Activated T-cell treated with anti-CD3 and anti-CD28 coated beads, Interleukin-2, amount 50 U/mL, for 72 hours (primary cell): ENCODE results near the gene MOCS1. TPM values are rescaled to one million over a fixed set of nuclear protein-coding genes. Genes with fewer than 3 reads are reported as not detected.
A peak's percentile ranks its signal among the peaks of the same experiment; 100 is the strongest.
"Not testable (repeated sequence)": the region's sequence is repeated elsewhere in the genome, so short reads cannot be mapped to it uniquely, and the experiment has no call there.

Experiments used
- ATAC-seq, 2 donors: fragments of 150-1000 bp; cut with Tn5 transposase; replicated peaks in 1 of 2; 2 replicates each; pipeline ENCODE4 v1.10.0; 2021; ENCODE audit warnings: moderate library complexity in 2 of 2, mild to moderate bottlenecking in 1 of 2
- DNase-seq, 2 donors: peaks; one replicate each; pipeline ENCODE4 v3.0.0; 2021 to 2022; ENCODE audit warnings: mixed read lengths in 1 of 2
- H3K27ac Mint-ChIP-seq: one replicate; pipeline ENCODE4 v1.8.0; 2022; ENCODE audit warnings: mild to moderate bottlenecking, moderate library complexity, mixed read lengths
- H3K27me3 Mint-ChIP-seq: one replicate; pipeline ENCODE4 v1.8.0; 2022; ENCODE audit warnings: low read depth, mixed read lengths
- H3K36me3 Mint-ChIP-seq, 2 donors: one replicate each; pipeline ENCODE4 v1.8.0; 2022; ENCODE audit warnings: mixed read lengths in 2 of 2, mild to moderate bottlenecking in 1 of 2; ENCODE audit not compliant: insufficient read depth in 2 of 2
- H3K4me1 Mint-ChIP-seq: one replicate; pipeline ENCODE4 v1.8.0; 2022; ENCODE audit warnings: low read depth, mixed read lengths
- H3K4me3 Mint-ChIP-seq, 2 donors: one replicate each; pipeline ENCODE4 v1.8.0; 2022; ENCODE audit warnings: mild to moderate bottlenecking in 2 of 2, mixed read lengths in 2 of 2, moderate library complexity in 2 of 2
- H3K9me3 Mint-ChIP-seq, 2 donors: one replicate each; pipeline ENCODE4 v1.8.0; 2022; ENCODE audit warnings: mixed read lengths in 2 of 2
- total RNA-seq, 2 donors: library from RNA; stranded (reverse); gene quantifications; one replicate each; pipeline ENCODE4 v1.2.3, GENCODE V29; 2022

MOCS1 gene
- total RNA-seq = 1 to 10 TPM; 1.4 to 2.6 TPM

DNA sequence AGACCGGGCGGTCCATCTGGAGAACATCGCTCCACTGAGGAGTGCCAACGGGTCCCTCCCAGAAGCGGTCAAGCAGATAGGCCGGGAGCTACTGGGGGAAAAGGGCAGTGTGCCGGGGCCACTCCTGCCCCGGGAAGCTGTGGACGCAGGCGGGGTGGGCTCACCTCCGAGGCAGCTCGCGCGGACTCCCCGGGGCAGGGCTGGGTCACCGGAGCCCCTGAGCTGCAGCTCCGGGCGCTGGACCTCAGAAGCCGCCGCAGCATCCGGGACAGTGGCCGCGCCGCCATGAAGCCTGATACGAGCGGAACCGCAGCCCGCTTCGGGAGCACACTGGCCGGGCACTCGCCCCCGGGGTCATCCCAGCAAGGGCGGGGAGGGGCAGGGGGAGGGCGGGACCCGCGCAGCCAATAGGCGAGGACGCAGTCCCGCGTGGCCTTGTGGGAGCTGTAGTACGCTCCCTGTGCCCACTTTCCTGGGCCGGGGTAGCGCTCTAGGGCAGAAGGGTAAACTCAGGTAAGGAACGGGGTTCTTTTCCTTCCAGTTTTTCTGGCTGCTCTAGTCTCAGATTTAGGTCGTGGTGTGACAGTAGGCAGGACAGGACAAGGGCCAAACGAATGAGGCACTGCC, at the start of gene MOCS1:
TSS of gene MOCS1 (minus strand) at position 332 of the 627 bp plus-strand sequence. CDS start at position 287, 45 bp downstream.
- DNase-seq (peak; percentile 50 to 54), ATAC-seq (peak; percentile 89 to 92)
- Mint-ChIP-seq H3K9me3 (no peaks in the 10 kb centered on the region), H3K4me3 (peak within 1 kb of the TSS; percentile 82 to 83), H3K27me3 (peaks cover 22% of the 10 kb centered on the region), H3K36me3 (no peaks in the 10 kb centered on the region), H3K4me1 (peaks cover 10% of the 10 kb centered on the region), H3K27ac (no peak within 1 kb of the TSS)

DNA sequence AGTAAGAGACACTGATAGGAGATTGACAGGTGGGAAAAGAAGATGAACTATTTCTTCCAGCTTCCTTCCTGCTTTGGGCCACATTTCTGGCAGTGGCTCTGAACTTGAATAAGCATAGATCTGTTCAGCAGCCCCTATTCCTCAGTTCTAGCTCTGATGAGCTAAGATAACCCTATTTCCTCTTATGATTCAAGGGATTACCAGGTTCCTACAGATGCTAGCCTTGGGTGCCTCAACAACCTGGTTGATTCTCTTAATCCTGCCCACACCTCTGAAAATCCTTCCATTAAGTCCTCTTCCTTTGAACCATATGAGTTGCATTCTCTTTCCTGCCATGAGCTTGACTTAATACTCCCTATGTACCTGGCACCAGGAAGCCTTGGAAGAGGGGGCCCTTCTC, 49.8 kb upstream of the MOCS1 start:
- Mint-ChIP-seq H3K4me1 (no peaks in the 10 kb centered on the region), H3K4me3 (no peak overlapping the region), H3K9me3 (no peaks in the 10 kb centered on the region), H3K36me3 (no peaks in the 10 kb centered on the region), H3K27me3 (peaks cover 11% of the 10 kb centered on the region), H3K27ac (no peak overlapping the region)
- ATAC-seq = no peak
- DNase-seq = no peak

GRCh38 chr6:39983193-39983592, 48.9 kb upstream of the MOCS1 start:
- no peaks in the 10 kb centered on the region for H3K36me3 Mint-ChIP-seq
- H3K9me3 Mint-ChIP-seq = no peaks in the 10 kb centered on the region
- ATAC-seq (no peak), DNase-seq (no peak)
- no peaks in the 10 kb centered on the region for H3K4me1 Mint-ChIP-seq
- H3K27ac Mint-ChIP-seq = no peak overlapping the region
- peaks cover 11% of the 10 kb centered on the region for H3K27me3 Mint-ChIP-seq
- no peak overlapping the region for H3K4me3 Mint-ChIP-seq

GRCh38 chr6:39982720-39983119, 48.5 kb upstream of the MOCS1 start:
- no peak for ATAC-seq
- H3K9me3 Mint-ChIP-seq = no peaks in the 10 kb centered on the region

GRCh38 chr6:39980839-39981580, 46.7 kb upstream of the MOCS1 start:
- H3K27me3 Mint-ChIP-seq = peaks cover 7% of the 10 kb centered on the region
- no peaks in the 10 kb centered on the region for H3K4me1 Mint-ChIP-seq
- DNase-seq = peak in 1 of 2 donors; percentile 2
- H3K4me3 Mint-ChIP-seq = no peak overlapping the region
- no peaks in the 10 kb centered on the region for H3K9me3 Mint-ChIP-seq
- H3K27ac Mint-ChIP-seq = no peak overlapping the region
- no peak for ATAC-seq
- H3K36me3 Mint-ChIP-seq = no peaks in the 10 kb centered on the region

More at GRCh38 chr6:39982720-39983119, 48.5 kb upstream of the MOCS1 start:
- H3K27me3 Mint-ChIP-seq = peaks cover 11% of the 10 kb centered on the region
- H3K36me3 Mint-ChIP-seq = no peaks in the 10 kb centered on the region
- no peak overlapping the region for H3K27ac Mint-ChIP-seq
- H3K4me1 Mint-ChIP-seq = no peaks in the 10 kb centered on the region
- H3K4me3 Mint-ChIP-seq = no peak overlapping the region
- no peak for DNase-seq

DNA sequence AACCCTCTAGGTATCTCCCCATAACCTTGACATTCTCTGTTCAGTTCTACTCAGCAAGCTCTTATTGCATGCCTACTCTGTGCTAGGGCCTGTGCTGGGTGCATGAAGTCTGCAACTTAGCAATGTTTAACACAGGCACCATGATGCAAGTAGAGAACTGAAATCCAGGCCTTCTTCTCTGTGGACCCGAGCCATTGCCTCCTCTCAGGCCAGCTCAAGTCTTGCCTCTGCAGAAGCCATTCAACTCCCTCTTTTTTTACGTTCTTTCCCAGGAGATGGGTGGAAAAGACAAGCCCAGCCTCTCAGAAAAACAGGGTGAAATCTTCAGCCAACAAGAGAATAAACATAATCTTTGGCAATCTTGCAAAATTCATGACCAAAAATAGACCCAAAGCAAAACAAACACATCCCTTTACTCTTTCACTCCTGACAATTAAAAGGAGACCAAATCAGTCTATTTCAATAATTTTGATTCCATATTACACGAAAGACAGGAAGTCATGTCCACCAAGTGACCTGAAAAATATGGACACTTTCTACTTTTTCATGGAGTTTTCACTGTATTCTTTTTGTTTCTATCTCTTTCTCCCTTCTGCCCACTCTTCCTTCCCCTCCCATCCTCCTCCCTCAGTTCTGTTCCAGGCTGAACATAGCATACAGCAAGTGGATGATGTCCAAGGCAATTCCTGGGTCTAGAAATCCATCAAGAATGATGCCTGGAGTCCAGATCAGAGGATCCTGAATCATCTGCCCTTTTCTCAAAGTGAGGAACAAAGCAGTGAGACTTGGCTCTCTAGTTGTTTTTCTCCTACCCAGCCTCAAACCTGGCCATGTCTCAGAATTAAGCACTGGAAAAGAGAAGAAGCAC, 45.4 kb upstream of the MOCS1 start:
- Mint-ChIP-seq H3K27me3 (peaks cover 6% of the 10 kb centered on the region), H3K4me3 (no peak overlapping the region), H3K9me3 (no peaks in the 10 kb centered on the region), H3K27ac (no peak overlapping the region), H3K36me3 (no peaks in the 10 kb centered on the region), H3K4me1 (no peaks in the 10 kb centered on the region)
- no peak for DNase-seq
- ATAC-seq = no peak

- H3K36me3 Mint-ChIP-seq = no peaks in the 10 kb centered on the region
- H3K27me3 Mint-ChIP-seq = peaks cover 16% of the 10 kb centered on the region
- DNase-seq (no peak), ATAC-seq (no peak)
- H3K27ac Mint-ChIP-seq = no peak overlapping the region
- no peak overlapping the region for H3K4me3 Mint-ChIP-seq
- no peaks in the 10 kb centered on the region for H3K9me3 Mint-ChIP-seq
- H3K4me1 Mint-ChIP-seq = no peaks in the 10 kb centered on the region
These were observed 44.0 kb upstream of the MOCS1 start for GRCh38 chr6:39978240-39978639.

DNA sequence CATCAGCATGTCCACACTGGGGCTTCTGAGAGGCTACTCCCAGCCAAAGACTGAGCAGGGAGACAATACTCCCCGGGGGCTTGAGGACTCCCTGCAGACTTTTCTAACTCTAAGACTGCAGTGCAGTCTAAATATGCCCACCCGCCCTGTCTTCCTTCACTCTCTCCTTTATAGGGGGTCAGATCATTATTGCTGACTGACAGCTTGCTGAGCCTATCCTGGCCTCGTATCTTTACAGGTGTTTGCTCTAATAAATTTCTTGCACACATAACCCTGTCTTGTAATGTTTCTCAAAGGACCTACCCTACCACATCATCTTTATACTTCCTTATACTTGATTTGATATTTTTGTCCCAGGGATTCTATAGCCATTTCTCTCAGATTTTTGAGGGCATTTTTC, 39.4 kb upstream of the MOCS1 start:
- no peak overlapping the region for H3K27ac Mint-ChIP-seq
- ATAC-seq = no peak
- H3K27me3 Mint-ChIP-seq = peaks cover 10% of the 10 kb centered on the region
- H3K4me3 Mint-ChIP-seq = no peak overlapping the region
- no peaks in the 10 kb centered on the region for H3K36me3 Mint-ChIP-seq
- no peaks in the 10 kb centered on the region for H3K9me3 Mint-ChIP-seq
- H3K4me1 Mint-ChIP-seq = no peaks in the 10 kb centered on the region
- DNase-seq = no peak

DNA sequence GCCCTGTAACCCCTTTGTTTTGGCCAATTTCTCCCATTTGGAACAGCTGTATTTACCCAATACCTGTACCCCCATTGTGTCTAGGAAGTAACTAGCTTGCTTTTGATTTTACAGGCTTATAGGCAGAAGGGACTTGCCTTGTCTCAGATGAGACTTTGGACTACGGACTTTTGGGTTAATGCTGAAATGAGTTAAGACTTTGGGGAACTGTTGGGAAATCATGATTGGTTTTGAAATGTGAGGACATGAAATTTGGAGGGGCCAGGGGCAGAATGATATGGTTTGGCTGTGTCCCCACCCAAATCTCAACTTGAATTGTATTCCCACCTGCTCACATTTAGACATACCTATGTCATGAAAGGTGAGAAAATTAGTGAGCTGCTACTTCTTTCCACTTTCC, 38.5 kb upstream of the MOCS1 start:
- not testable (repeated sequence) for H3K27ac Mint-ChIP-seq, H3K4me3 Mint-ChIP-seq, H3K4me1 Mint-ChIP-seq, H3K27me3 Mint-ChIP-seq, DNase-seq, H3K9me3 Mint-ChIP-seq, ATAC-seq, H3K36me3 Mint-ChIP-seq

- not testable (repeated sequence) for H3K36me3 Mint-ChIP-seq, H3K27me3 Mint-ChIP-seq, H3K9me3 Mint-ChIP-seq, H3K4me1 Mint-ChIP-seq, H3K4me3 Mint-ChIP-seq, ATAC-seq, DNase-seq, H3K27ac Mint-ChIP-seq
These were observed 36.9 kb upstream of the MOCS1 start for GRCh38 chr6:39971131-39971530.

GRCh38 chr6:39965751-39966150, 31.5 kb upstream of the MOCS1 start:
- Mint-ChIP-seq H3K27me3 (peaks cover 26% of the 10 kb centered on the region), H3K36me3 (no peaks in the 10 kb centered on the region), H3K4me1 (no peaks in the 10 kb centered on the region), H3K4me3 (no peak overlapping the region), H3K27ac (no peak overlapping the region), H3K9me3 (no peaks in the 10 kb centered on the region)
- DNase-seq (no peak), ATAC-seq (no peak)

GRCh38 chr6:39964530-39964929, 30.3 kb upstream of the MOCS1 start:
- Mint-ChIP-seq H3K4me1 (no peaks in the 10 kb centered on the region), H3K27ac (no peak overlapping the region), H3K9me3 (no peaks in the 10 kb centered on the region), H3K4me3 (no peak overlapping the region), H3K27me3 (peaks cover 33% of the 10 kb centered on the region), H3K36me3 (no peaks in the 10 kb centered on the region)
- ATAC-seq (no peak), DNase-seq (no peak)

DNA sequence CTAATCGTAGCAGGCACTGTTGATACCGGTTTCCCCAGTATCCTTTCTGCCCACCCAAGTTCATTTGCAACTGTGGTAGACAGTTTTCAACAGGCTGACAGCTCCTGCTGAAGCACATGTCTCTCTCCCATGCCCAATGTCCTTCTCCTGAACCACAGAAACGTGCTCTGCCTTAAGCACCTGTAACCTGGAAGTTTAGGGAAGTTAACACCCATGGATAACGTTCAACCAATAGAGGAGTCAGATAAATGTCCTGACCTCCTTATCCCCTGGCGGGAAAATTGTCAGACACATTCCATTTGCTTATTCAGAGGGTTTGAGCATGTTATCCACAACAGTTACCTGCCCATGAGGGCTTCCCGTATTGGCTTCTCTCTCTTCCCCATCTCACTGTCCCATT, 29.8 kb upstream of the MOCS1 start:
- H3K27ac Mint-ChIP-seq = no peak overlapping the region
- H3K36me3 Mint-ChIP-seq = no peaks in the 10 kb centered on the region
- no peak for DNase-seq
- no peaks in the 10 kb centered on the region for H3K9me3 Mint-ChIP-seq
- H3K27me3 Mint-ChIP-seq = peaks cover 33% of the 10 kb centered on the region
- H3K4me1 Mint-ChIP-seq = no peaks in the 10 kb centered on the region
- ATAC-seq = no peak
- no peak overlapping the region for H3K4me3 Mint-ChIP-seq
